ENCODE measurements around the gene CD300LD. TPM values are rescaled to one million over a fixed set of nuclear protein-coding genes. Genes with fewer than 3 reads are reported as not detected.
A peak's percentile ranks its signal among the peaks of the same experiment; 100 is the strongest.

CD300LD gene
- total and polyA plus RNA-seq, 4 experiments from 2014 or later, result not detected

GRCh38 chr17:74606050-74606449, 14.0 kb upstream of the CD300LD start:
- CTCF ChIA-PET (ENCODE audit: partially characterized antibody), result no interaction called here

GRCh38 chr17:74605361-74605760, 13.3 kb upstream of the CD300LD start:
- ChIA-PET POLR2A (ENCODE audit: partially characterized antibody) (no interaction called here), CTCF (ENCODE audit: partially characterized antibody) (no interaction called here)
- Mint-ChIP-seq H3K36me3 (no peaks in the 10 kb centered on the region), H3K27ac (no peak overlapping the region), H3K9me3 (peaks cover 0 to 4% (median 0%) of the 10 kb centered on the region in 8 donors), H3K4me3 (no peak overlapping the region), H3K4me1 (peaks cover 0 to 5% (median 3%) of the 10 kb centered on the region in 4 donors), H3K27me3 (peaks cover 18 to 29% of the 10 kb centered on the region in 2 donors)
- DNase-seq, result no peak
- H3K4me1 ChIP-seq (ENCODE audit: insufficient read depth, low read length), result no peaks in the 10 kb centered on the region
- H3K9me3 ChIP-seq (ENCODE audit: control insufficient read depth in 1 of 2, low read length in 2 of 2), result no peaks in the 10 kb centered on the region
- no peaks in the 10 kb centered on the region for H3K36me3 ChIP-seq (ENCODE audit: insufficient read depth, low read length)
- H3K27ac ChIP-seq (ENCODE audit: low read depth, low read length), result no peak overlapping the region
- H3K4me3 ChIP-seq (ENCODE audit: low read length in 2 of 2), result no peak overlapping the region
- intact Hi-C loops (cut with micrococcal nuclease), result no loop called here
- no peaks in the 10 kb centered on the region for H3K27me3 ChIP-seq (ENCODE audit: insufficient read depth, low read length)

More at GRCh38 chr17:74606050-74606449, 14.0 kb upstream of the CD300LD start:
- Histone ChIP-seq H3K4me3 (ENCODE audit: low read length in 2 of 2) (no peak overlapping the region), H3K4me1 (ENCODE audit: insufficient read depth, low read length) (no peaks in the 10 kb centered on the region), H3K36me3 (ENCODE audit: insufficient read depth, low read length) (no peaks in the 10 kb centered on the region), H3K27me3 (ENCODE audit: insufficient read depth, low read length) (no peaks in the 10 kb centered on the region), H3K27ac (ENCODE audit: low read depth, low read length) (no peak overlapping the region), H3K9me3 (ENCODE audit: control insufficient read depth in 1 of 2, low read length in 2 of 2) (no peaks in the 10 kb centered on the region)
- no peak overlapping the region for H3K4me3 Mint-ChIP-seq
- H3K4me1 Mint-ChIP-seq, result peaks cover 0 to 5% (median 3%) of the 10 kb centered on the region in 4 donors
- H3K27me3 Mint-ChIP-seq, result peaks cover 14 to 25% of the 10 kb centered on the region in 2 donors
- no peak for DNase-seq
- no peaks in the 10 kb centered on the region for H3K36me3 Mint-ChIP-seq
- H3K9me3 Mint-ChIP-seq, result peaks cover 0 to 4% (median 0%) of the 10 kb centered on the region in 8 donors
- H3K27ac Mint-ChIP-seq, result no peak overlapping the region
- intact Hi-C loops (cut with micrococcal nuclease), result no loop called here
- POLR2A ChIA-PET (ENCODE audit: partially characterized antibody), result no interaction called here

- no peak overlapping the region for H3K4me3 Mint-ChIP-seq
- Histone ChIP-seq H3K4me3 (ENCODE audit: low read length in 2 of 2) (no peak overlapping the region), H3K36me3 (ENCODE audit: insufficient read depth, low read length) (no peaks in the 10 kb centered on the region), H3K27ac (ENCODE audit: low read depth, low read length) (no peak overlapping the region), H3K4me1 (ENCODE audit: insufficient read depth, low read length) (no peaks in the 10 kb centered on the region), H3K9me3 (ENCODE audit: control insufficient read depth in 1 of 2, low read length in 2 of 2) (no peaks in the 10 kb centered on the region), H3K27me3 (ENCODE audit: insufficient read depth, low read length) (no peaks in the 10 kb centered on the region)
- ChIA-PET CTCF (ENCODE audit: partially characterized antibody) (interaction anchor here (1.5 to 2.0 kb wide), 2 partner anchors 226 to 235 kb away, joined by 3 to 5 read pairs; no protein-coding TSS in a partner anchor), POLR2A (ENCODE audit: partially characterized antibody) (no interaction called here)
- no peak overlapping the region for H3K27ac Mint-ChIP-seq
- peaks cover 20 to 34% of the 10 kb centered on the region in 2 donors for H3K27me3 Mint-ChIP-seq
- peaks cover 0 to 5% (median 3%) of the 10 kb centered on the region in 4 donors for H3K4me1 Mint-ChIP-seq
- H3K36me3 Mint-ChIP-seq, result no peaks in the 10 kb centered on the region
- intact Hi-C loops (cut with micrococcal nuclease), result no loop called here
- DNase-seq, result no peak
- H3K9me3 Mint-ChIP-seq, result peaks cover 0 to 4% (median 0%) of the 10 kb centered on the region in 8 donors
Observed at GRCh38 chr17:74604761-74605160, 12.7 kb upstream of the CD300LD start.

DNA sequence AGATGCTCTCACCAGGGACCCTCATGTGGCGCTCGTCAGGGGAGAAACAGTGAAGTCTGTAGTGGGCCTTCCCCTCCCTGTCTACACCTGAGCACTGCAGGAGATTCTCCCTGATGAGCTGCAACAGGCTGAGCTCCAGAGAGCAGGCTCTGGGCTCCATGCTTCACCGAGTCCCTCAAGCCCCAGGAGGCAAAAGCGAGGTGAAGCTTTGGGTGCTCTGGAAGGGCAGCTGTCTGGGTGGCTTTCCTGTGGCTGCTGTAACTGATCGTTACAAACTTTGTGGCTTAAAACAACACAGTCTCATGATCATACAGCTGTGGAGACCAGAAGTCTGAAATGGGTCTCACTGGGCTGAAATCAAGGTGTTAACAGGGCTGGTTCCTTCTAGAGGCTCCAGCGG, 12.1 kb upstream of the CD300LD start:
- Mint-ChIP-seq H3K27ac (no peak overlapping the region), H3K27me3 (peaks cover 24 to 34% of the 10 kb centered on the region in 2 donors), H3K9me3 (peaks cover 0 to 4% (median 0%) of the 10 kb centered on the region in 8 donors), H3K4me1 (peaks cover 0 to 5% (median 3%) of the 10 kb centered on the region in 4 donors), H3K4me3 (no peak overlapping the region), H3K36me3 (no peaks in the 10 kb centered on the region)
- intact Hi-C loops (cut with micrococcal nuclease), result no loop called here
- H3K36me3 ChIP-seq (ENCODE audit: insufficient read depth, low read length), result no peaks in the 10 kb centered on the region
- DNase-seq, result no peak
- H3K4me1 ChIP-seq (ENCODE audit: insufficient read depth, low read length), result no peaks in the 10 kb centered on the region
- POLR2A ChIA-PET (ENCODE audit: partially characterized antibody), result no interaction called here
- H3K27me3 ChIP-seq (ENCODE audit: insufficient read depth, low read length), result no peaks in the 10 kb centered on the region
- CTCF ChIA-PET (ENCODE audit: partially characterized antibody), result interaction anchor here (1.5 to 2.0 kb wide), 2 partner anchors 225 to 235 kb away, joined by 3 to 5 read pairs; no protein-coding TSS in a partner anchor
- H3K9me3 ChIP-seq (ENCODE audit: control insufficient read depth in 1 of 2, low read length in 2 of 2), result no peaks in the 10 kb centered on the region
- H3K4me3 ChIP-seq (ENCODE audit: low read length in 2 of 2), result no peak overlapping the region
- H3K27ac ChIP-seq (ENCODE audit: low read depth, low read length), result no peak overlapping the region

GRCh38 chr17:74603746-74604145, 11.7 kb upstream of the CD300LD start:
- no peaks in the 10 kb centered on the region for H3K36me3 ChIP-seq (ENCODE audit: insufficient read depth, low read length)
- H3K27ac Mint-ChIP-seq, result no peak overlapping the region
- no peak overlapping the region for H3K27ac ChIP-seq (ENCODE audit: low read depth, low read length)
- peaks cover 25 to 32% of the 10 kb centered on the region in 2 donors for H3K27me3 Mint-ChIP-seq
- ChIA-PET CTCF (ENCODE audit: partially characterized antibody) (interaction anchor here (1.5 to 2.0 kb wide), 2 partner anchors 225 to 234 kb away, joined by 3 to 5 read pairs; no protein-coding TSS in a partner anchor), POLR2A (ENCODE audit: partially characterized antibody) (no interaction called here)
- H3K4me1 ChIP-seq (ENCODE audit: insufficient read depth, low read length), result no peaks in the 10 kb centered on the region
- intact Hi-C loops (cut with micrococcal nuclease), result no loop called here
- no peak overlapping the region for H3K4me3 Mint-ChIP-seq
- H3K9me3 Mint-ChIP-seq, result peaks cover 0 to 4% (median 0%) of the 10 kb centered on the region in 8 donors
- H3K36me3 Mint-ChIP-seq, result no peaks in the 10 kb centered on the region
- peaks cover 0 to 6% (median 3%) of the 10 kb centered on the region in 4 donors for H3K4me1 Mint-ChIP-seq
- H3K4me3 ChIP-seq (ENCODE audit: low read length in 2 of 2), result no peak overlapping the region
- no peaks in the 10 kb centered on the region for H3K27me3 ChIP-seq (ENCODE audit: insufficient read depth, low read length)
- H3K9me3 ChIP-seq (ENCODE audit: control insufficient read depth in 1 of 2, low read length in 2 of 2), result no peaks in the 10 kb centered on the region
- no peak for DNase-seq

- POLR2A ChIA-PET (ENCODE audit: partially characterized antibody), result no interaction called here
- no peak overlapping the region for H3K27ac ChIP-seq (ENCODE audit: low read depth, low read length)
- no peaks in the 10 kb centered on the region for H3K27me3 ChIP-seq (ENCODE audit: insufficient read depth, low read length)
- no peak overlapping the region for H3K4me3 ChIP-seq (ENCODE audit: low read length in 2 of 2)
- H3K4me1 ChIP-seq (ENCODE audit: insufficient read depth, low read length), result no peaks in the 10 kb centered on the region
- H3K27me3 Mint-ChIP-seq, result peaks cover 25 to 36% of the 10 kb centered on the region in 2 donors
- intact Hi-C loops (cut with micrococcal nuclease), result no loop called here
- H3K4me1 Mint-ChIP-seq, result peaks cover 5 to 10% (median 7%) of the 10 kb centered on the region in 4 donors
- no peak overlapping the region for H3K27ac Mint-ChIP-seq
- no peak for DNase-seq
- no peaks in the 10 kb centered on the region for H3K36me3 ChIP-seq (ENCODE audit: insufficient read depth, low read length)
- H3K9me3 ChIP-seq (ENCODE audit: control insufficient read depth in 1 of 2, low read length in 2 of 2), result no peaks in the 10 kb centered on the region
- H3K36me3 Mint-ChIP-seq, result no peaks in the 10 kb centered on the region
- H3K9me3 Mint-ChIP-seq, result peaks cover 0 to 4% (median 0%) of the 10 kb centered on the region in 8 donors
- CTCF ChIA-PET (ENCODE audit: partially characterized antibody), result interaction anchor here (1.4 to 2.0 kb wide), 3 partner anchors 224 to 234 kb away, joined by 3 to 5 read pairs (median 4); no protein-coding TSS in a partner anchor
- H3K4me3 Mint-ChIP-seq, result no peak overlapping the region
Observed at GRCh38 chr17:74603037-74603635, 11.1 kb upstream of the CD300LD start.

DNA sequence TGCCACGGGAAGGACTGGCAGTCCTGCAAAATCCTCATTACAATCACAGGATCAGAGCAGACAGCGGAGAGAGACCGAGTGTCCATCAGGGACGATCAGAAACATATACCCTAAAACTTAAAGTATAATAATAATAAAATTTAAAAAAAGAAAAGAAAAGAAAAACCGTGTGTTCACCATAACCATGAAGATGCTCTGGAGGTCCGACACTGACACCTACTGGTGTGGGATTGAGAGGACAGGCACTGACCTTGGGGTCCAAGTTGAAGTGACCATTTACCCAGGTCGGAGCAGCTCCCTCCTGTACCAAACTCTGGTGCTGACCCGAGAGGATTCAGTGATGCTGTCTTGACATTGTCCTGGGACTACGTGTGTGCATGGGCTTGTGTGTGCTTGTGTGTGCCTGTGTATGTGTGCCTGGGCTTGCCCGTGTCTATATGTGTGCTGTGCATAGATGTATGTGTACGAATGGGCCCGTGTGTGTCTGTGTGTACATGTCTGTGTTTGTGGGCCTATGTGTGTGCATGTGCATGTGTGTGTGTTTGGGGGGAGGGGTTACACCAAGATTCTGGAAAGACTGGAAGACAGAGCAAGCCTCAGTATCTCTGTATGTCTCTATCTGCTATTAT, 10.0 kb upstream of the CD300LD start:
- Mint-ChIP-seq H3K36me3 (no peaks in the 10 kb centered on the region), H3K27me3 (peaks cover 20 to 35% of the 10 kb centered on the region in 2 donors), H3K27ac (no peak overlapping the region), H3K4me3 (no peak overlapping the region), H3K9me3 (peaks cover 0 to 3% (median 0%) of the 10 kb centered on the region in 8 donors), H3K4me1 (peaks cover 5 to 10% (median 7%) of the 10 kb centered on the region in 4 donors)
- H3K27ac ChIP-seq (ENCODE audit: low read depth, low read length), result no peak overlapping the region
- peak in 3 of 5 donors; percentile 20 to 31 (median 20) for DNase-seq
- H3K9me3 ChIP-seq (ENCODE audit: control insufficient read depth in 1 of 2, low read length in 2 of 2), result no peaks in the 10 kb centered on the region
- H3K4me3 ChIP-seq (ENCODE audit: low read length in 2 of 2), result no peak overlapping the region
- no peaks in the 10 kb centered on the region for H3K27me3 ChIP-seq (ENCODE audit: insufficient read depth, low read length)
- intact Hi-C loops (cut with micrococcal nuclease), result no loop called here
- H3K36me3 ChIP-seq (ENCODE audit: insufficient read depth, low read length), result no peaks in the 10 kb centered on the region
- ChIA-PET POLR2A (ENCODE audit: partially characterized antibody) (no interaction called here), CTCF (ENCODE audit: partially characterized antibody) (interaction anchor here (1.4 kb wide), 1 partner anchor 223 kb away, joined by 4 read pairs; no protein-coding TSS in a partner anchor)
- no peaks in the 10 kb centered on the region for H3K4me1 ChIP-seq (ENCODE audit: insufficient read depth, low read length)
